ENCODE measurements around the gene GATAD2A. TPM values are rescaled to one million over a fixed set of nuclear protein-coding genes. Genes with fewer than 3 reads are reported as not detected.
A peak's percentile ranks its signal among the peaks of the same experiment; 100 is the strongest.

The GATAD2A gene
- total and polyA plus RNA-seq, 2 of the 13 experiments (the other 11 are each of a cell fraction or from before 2014, with no cell fraction given): 16.8 to 28.6 TPM

DNA sequence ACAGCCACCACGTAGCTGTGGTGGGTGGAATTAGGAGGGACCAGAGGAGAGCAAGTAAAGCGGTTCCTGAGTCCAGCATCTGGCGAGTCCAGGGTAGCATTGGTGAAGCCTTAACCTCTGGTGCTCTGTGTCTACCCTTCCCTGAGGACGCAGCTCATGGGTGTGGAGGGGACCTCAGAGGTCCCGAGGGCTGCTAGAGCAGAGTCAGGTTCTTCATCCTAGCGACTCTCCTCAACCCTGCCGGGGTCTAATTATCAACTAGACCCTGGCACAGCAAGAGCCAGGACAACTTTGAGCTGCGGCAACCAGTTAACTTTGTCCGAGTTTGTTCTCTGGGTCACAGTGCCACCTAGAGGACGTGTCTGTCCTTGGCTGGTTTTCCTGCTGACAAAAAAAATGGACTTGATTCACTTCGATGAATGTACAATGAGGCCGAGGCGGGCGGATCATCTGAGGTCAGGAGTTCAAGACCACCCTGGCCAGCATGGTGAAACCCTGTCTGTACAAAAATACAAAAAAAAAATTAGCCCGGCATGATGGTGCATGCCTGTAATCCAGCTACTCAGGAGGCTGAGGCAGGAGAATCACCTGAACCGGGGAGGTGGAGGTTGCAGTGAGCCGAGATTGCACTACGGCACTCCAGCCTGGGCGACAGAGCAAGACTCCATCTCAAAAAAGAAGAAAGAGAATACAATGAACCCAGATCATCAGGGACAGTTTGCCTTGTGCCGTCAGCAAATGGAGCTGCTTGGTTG is 84.9 kb downstream of the GATAD2A start:
- BruUV-seq (replicated peaks): no TSS peak
- no peak overlapping the region for H3K4me3 ChIP-seq (replicated peaks in 1 of 3; ENCODE audit: insufficient read depth in 1 of 3, low read depth in 2 of 3, low read length in 3 of 3)
- DNase-seq (ENCODE audit: low spot score) (peak; percentile 75), FAIRE-seq (peak; percentile 91), ATAC-seq (peak; percentile 61)
- peaks cover 3% of the 10 kb centered on the region; the same call in 1 of the 2 replicates for H4K20me1 ChIP-seq (ENCODE audit: insufficient read depth, low read length)
- POLR2A ChIA-PET: interaction anchor here (0.7 to 2.9 kb wide), 6 partner anchors 85 to 126 kb away, joined by 3 to 19 read pairs (median 4); partner anchors contain the start of gene GATAD2A
- no peak overlapping the region for H3K4me2 ChIP-seq (ENCODE audit: low read depth, low read length)
- peaks cover 47% of the 10 kb centered on the region for H3K4me1 ChIP-seq (ENCODE audit: insufficient read depth, low read length)
- no peak overlapping the region for H3K9ac ChIP-seq (ENCODE audit: insufficient read depth, low read depth, low read length)
- no peak overlapping the region for H2AFZ ChIP-seq (ENCODE audit: low read length)
- CTCF ChIA-PET (ENCODE audit: low intra/inter-chr PET ratio, low total read pairs): interaction anchor here (1.3 to 2.4 kb wide), 3 partner anchors 123 to 147 kb away, joined by 3 to 33 read pairs (median 8); no protein-coding TSS in a partner anchor
- in situ Hi-C loops (cut with HindIII; ENCODE audit: extremely low pct_ligation_motif_present, low pct_unique_long_range_greater_than_20kb): loop anchor here (5.0 kb wide), 1 partner anchor 123 kb away; no protein-coding TSS in a partner anchor
- H3K79me2 ChIP-seq (ENCODE audit: insufficient read depth, low read length): peaks cover 6% of the 10 kb centered on the region
- intact Hi-C loops (cut with micrococcal nuclease; ENCODE audit: unreplicated experiment): loop anchor here (1.0 kb wide), 1 partner anchor 124 kb away; no protein-coding TSS in a partner anchor
- H3K27me3 ChIP-seq (ENCODE audit: control insufficient read depth in 1 of 2, insufficient read depth in 2 of 2, low read length in 2 of 2): no peaks in the 10 kb centered on the region; a peak in 1 of 5 replicates
- 53% methylated on average over 16 of the region's 20 CpGs for WGBS (ENCODE audit: low lambda C conversion rate)
- peak overlapping the region; percentile 33 for H3K27ac ChIP-seq (ENCODE audit: extremely low read length, insufficient read depth, low read length)
- peaks cover 21 to 41% of the 10 kb centered on the region in 2 experiments; a peak in 4 of 5 replicates for H3K36me3 ChIP-seq (replicated peaks in 1 of 2; ENCODE audit: control insufficient read depth in 1 of 2, insufficient read depth in 2 of 2, low read length in 2 of 2)
- H3K9me3 ChIP-seq (ENCODE audit: low read length): no peaks in the 10 kb centered on the region
- TF ChIP-seq SOX6 (IDR thresholded peaks at IDR 0.05) (no peak), SOX6 (CRISPR knock-in tag; IDR thresholded peaks at IDR 0.05) (no peak), GABPB1 (CRISPR knock-in tag; IDR thresholded peaks at IDR 0.05) (peak; percentile 19; the same call in 1 of the 2 replicates), ZBTB20 (CRISPR knock-in tag; IDR thresholded peaks at IDR 0.05; ENCODE audit: borderline replicate concordance, low read depth) (no peak), THAP11 (CRISPR knock-in tag; IDR thresholded peaks at IDR 0.05) (0 out of 2 replicates have a peak, but pooled peaks have one; percentile 30), NBN (conservative IDR thresholded peaks at IDR 0.05) (no peak), PTBP1 (IDR thresholded peaks at IDR 0.05; ENCODE audit: low read depth, low read length, poor library complexity, severe bottlenecking) (no peak), ZBTB7B (CRISPR knock-in tag; IDR thresholded peaks at IDR 0.05) (0 out of 2 replicates have a peak, but pooled peaks have one; percentile 31), FOXA1 (IDR thresholded peaks at IDR 0.05) (no peak), FOXA1 (CRISPR knock-in tag; IDR thresholded peaks at IDR 0.05) (0 out of 2 replicates have a peak, but pooled peaks have one; percentile 13), RAD21 (CRISPR knock-in tag; IDR thresholded peaks at IDR 0.05) (peak; percentile 71), ZNF589 (CRISPR knock-in tag; conservative IDR thresholded peaks at IDR 0.05) (no peak), SCMH1 (CRISPR knock-in tag; IDR thresholded peaks at IDR 0.05; ENCODE audit: borderline replicate concordance) (no peak), ZNF605 (CRISPR knock-in tag; IDR thresholded peaks at IDR 0.05) (no peak), BORCS8-MEF2B (CRISPR knock-in tag; IDR thresholded peaks at IDR 0.05) (0 out of 2 replicates have a peak, but pooled peaks have one; percentile 51)
- TF ChIP-seq, protein P1, sequence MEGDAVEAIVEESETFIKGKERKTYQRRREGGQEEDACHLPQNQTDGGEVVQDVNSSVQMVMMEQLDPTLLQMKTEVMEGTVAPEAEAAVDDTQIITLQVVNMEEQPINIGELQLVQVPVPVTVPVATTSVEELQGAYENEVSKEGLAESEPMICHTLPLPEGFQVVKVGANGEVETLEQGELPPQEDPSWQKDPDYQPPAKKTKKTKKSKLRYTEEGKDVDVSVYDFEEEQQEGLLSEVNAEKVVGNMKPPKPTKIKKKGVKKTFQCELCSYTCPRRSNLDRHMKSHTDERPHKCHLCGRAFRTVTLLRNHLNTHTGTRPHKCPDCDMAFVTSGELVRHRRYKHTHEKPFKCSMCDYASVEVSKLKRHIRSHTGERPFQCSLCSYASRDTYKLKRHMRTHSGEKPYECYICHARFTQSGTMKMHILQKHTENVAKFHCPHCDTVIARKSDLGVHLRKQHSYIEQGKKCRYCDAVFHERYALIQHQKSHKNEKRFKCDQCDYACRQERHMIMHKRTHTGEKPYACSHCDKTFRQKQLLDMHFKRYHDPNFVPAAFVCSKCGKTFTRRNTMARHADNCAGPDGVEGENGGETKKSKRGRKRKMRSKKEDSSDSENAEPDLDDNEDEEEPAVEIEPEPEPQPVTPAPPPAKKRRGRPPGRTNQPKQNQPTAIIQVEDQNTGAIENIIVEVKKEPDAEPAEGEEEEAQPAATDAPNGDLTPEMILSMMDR (CRISPR knock-in tag; IDR thresholded peaks at IDR 0.05): peak; percentile 88
- TF ChIP-seq, protein P2, sequence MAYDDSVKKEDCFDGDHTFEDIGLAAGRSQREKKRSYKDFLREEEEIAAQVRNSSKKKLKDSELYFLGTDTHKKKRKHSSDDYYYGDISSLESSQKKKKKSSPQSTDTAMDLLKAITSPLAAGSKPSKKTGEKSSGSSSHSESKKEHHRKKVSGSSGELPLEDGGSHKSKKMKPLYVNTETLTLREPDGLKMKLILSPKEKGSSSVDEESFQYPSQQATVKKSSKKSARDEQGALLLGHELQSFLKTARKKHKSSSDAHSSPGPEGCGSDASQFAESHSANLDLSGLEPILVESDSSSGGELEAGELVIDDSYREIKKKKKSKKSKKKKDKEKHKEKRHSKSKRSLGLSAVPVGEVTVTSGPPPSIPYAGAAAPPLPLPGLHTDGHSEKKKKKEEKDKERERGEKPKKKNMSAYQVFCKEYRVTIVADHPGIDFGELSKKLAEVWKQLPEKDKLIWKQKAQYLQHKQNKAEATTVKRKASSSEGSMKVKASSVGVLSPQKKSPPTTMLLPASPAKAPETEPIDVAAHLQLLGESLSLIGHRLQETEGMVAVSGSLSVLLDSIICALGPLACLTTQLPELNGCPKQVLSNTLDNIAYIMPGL (CRISPR knock-in tag; IDR thresholded peaks at IDR 0.05; ENCODE audit: borderline replicate concordance in 1 of 2, low read depth in 1 of 2): peak in 1 of 2 experiments; percentile 37; a peak in 1 of 4 replicates
- TF ChIP-seq, protein P3, sequence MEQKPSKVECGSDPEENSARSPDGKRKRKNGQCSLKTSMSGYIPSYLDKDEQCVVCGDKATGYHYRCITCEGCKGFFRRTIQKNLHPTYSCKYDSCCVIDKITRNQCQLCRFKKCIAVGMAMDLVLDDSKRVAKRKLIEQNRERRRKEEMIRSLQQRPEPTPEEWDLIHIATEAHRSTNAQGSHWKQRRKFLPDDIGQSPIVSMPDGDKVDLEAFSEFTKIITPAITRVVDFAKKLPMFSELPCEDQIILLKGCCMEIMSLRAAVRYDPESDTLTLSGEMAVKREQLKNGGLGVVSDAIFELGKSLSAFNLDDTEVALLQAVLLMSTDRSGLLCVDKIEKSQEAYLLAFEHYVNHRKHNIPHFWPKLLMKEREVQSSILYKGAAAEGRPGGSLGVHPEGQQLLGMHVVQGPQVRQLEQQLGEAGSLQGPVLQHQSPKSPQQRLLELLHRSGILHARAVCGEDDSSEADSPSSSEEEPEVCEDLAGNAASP (CRISPR knock-in tag; IDR thresholded peaks at IDR 0.05; ENCODE audit: borderline replicate concordance): peak; percentile 43; the same call in 1 of the 2 replicates
